ENCODE measurements around the gene POM121C.
"Not testable (repeated sequence)": the region's sequence is repeated elsewhere in the genome, so short reads cannot be mapped to it uniquely, and the experiment has no call there.

POM121C gene

GRCh38 chr7:75521727-75522126, 35.6 kb upstream of the POM121C start:
- not testable (repeated sequence) for H3K4me3 ChIP-seq (IDR thresholded peaks at IDR 0.05; ENCODE audit: insufficient read depth, low read depth, low read length); H3K27me3 ChIP-seq (ENCODE audit: insufficient read depth, low read depth); H3K27ac ChIP-seq; H3K9ac ChIP-seq; H3K4me2 ChIP-seq; H2AFZ ChIP-seq (ENCODE audit: low read depth); H3K4me1 ChIP-seq (ENCODE audit: low read depth, poor library complexity, severe bottlenecking); H4K20me1 ChIP-seq (ENCODE audit: insufficient read depth)
- Histone ChIP-seq H3K79me2 (ENCODE audit: insufficient read depth, low read depth) (peaks cover 26% of the 10 kb centered on the region), H3K36me3 (ENCODE audit: insufficient read depth) (peaks cover 10% of the 10 kb centered on the region; the same call in 1 of the 2 replicates)

- not testable (repeated sequence) for H3K4me2 ChIP-seq; H3K4me3 ChIP-seq (IDR thresholded peaks at IDR 0.05; ENCODE audit: insufficient read depth, low read depth, low read length); H4K20me1 ChIP-seq (ENCODE audit: insufficient read depth); H3K27ac ChIP-seq; H3K27me3 ChIP-seq (ENCODE audit: insufficient read depth, low read depth); H2AFZ ChIP-seq (ENCODE audit: low read depth); H3K9ac ChIP-seq; H3K36me3 ChIP-seq (ENCODE audit: insufficient read depth); H3K4me1 ChIP-seq (ENCODE audit: low read depth, poor library complexity, severe bottlenecking)
- H3K79me2 ChIP-seq (ENCODE audit: insufficient read depth, low read depth) = peaks cover 13% of the 10 kb centered on the region; the same call in 1 of the 2 replicates
Measured at GRCh38 chr7:75518842-75519241, 32.7 kb upstream of the POM121C start.

- not testable (repeated sequence) for H4K20me1 ChIP-seq (ENCODE audit: insufficient read depth); H3K79me2 ChIP-seq (ENCODE audit: insufficient read depth, low read depth); H3K4me3 ChIP-seq (IDR thresholded peaks at IDR 0.05; ENCODE audit: insufficient read depth, low read depth, low read length); H3K9ac ChIP-seq; H3K4me2 ChIP-seq; H3K4me1 ChIP-seq (ENCODE audit: low read depth, poor library complexity, severe bottlenecking); H2AFZ ChIP-seq (ENCODE audit: low read depth); H3K27me3 ChIP-seq (ENCODE audit: insufficient read depth, low read depth); H3K27ac ChIP-seq; H3K36me3 ChIP-seq (ENCODE audit: insufficient read depth)
Measured at GRCh38 chr7:75509033-75509432, 22.9 kb upstream of the POM121C start.

- H3K4me3 ChIP-seq (IDR thresholded peaks at IDR 0.05; ENCODE audit: insufficient read depth, low read depth, low read length); H3K9ac ChIP-seq; H3K4me2 ChIP-seq; H3K79me2 ChIP-seq (ENCODE audit: insufficient read depth, low read depth); H3K27me3 ChIP-seq (ENCODE audit: insufficient read depth, low read depth); H4K20me1 ChIP-seq (ENCODE audit: insufficient read depth); H2AFZ ChIP-seq (ENCODE audit: low read depth); H3K36me3 ChIP-seq (ENCODE audit: insufficient read depth); H3K27ac ChIP-seq; H3K4me1 ChIP-seq (ENCODE audit: low read depth, poor library complexity, severe bottlenecking): not testable (repeated sequence)
Measured at GRCh38 chr7:75492020-75492419, 5.9 kb upstream of the POM121C start, which contains the start of gene SPDYE5. Gene SPDYE5, plus strand, starts transcription at chr7:75492320. Its CDS starts 1,728 bp downstream, at chr7:75494048.

GRCh38 chr7:75485355-75485978, 632 bp downstream of the POM121C start:
- peak overlapping the region; percentile 78 for H3K4me2 ChIP-seq
- peak overlapping the region; percentile 31; the same call in 1 of the 2 replicates for H3K27ac ChIP-seq
- not testable (repeated sequence) for H3K79me2 ChIP-seq (ENCODE audit: insufficient read depth, low read depth); H3K4me1 ChIP-seq (ENCODE audit: low read depth, poor library complexity, severe bottlenecking); H3K4me3 ChIP-seq (IDR thresholded peaks at IDR 0.05; ENCODE audit: insufficient read depth, low read depth, low read length); H3K36me3 ChIP-seq (ENCODE audit: insufficient read depth); H3K27me3 ChIP-seq (ENCODE audit: insufficient read depth, low read depth); H4K20me1 ChIP-seq (ENCODE audit: insufficient read depth)
- H2AFZ ChIP-seq (ENCODE audit: low read depth) = peak overlapping the region; percentile 82
- H3K9ac ChIP-seq = peak overlapping the region; percentile 75; the same call in 1 of the 2 replicates

GRCh38 chr7:75480313-75480712, 5.8 kb downstream of the POM121C start:
- H3K27me3 ChIP-seq (ENCODE audit: insufficient read depth, low read depth); H4K20me1 ChIP-seq (ENCODE audit: insufficient read depth); H3K27ac ChIP-seq; H3K36me3 ChIP-seq (ENCODE audit: insufficient read depth); H3K4me2 ChIP-seq; H3K9ac ChIP-seq; H3K4me3 ChIP-seq (IDR thresholded peaks at IDR 0.05; ENCODE audit: insufficient read depth, low read depth, low read length); H2AFZ ChIP-seq (ENCODE audit: low read depth); H3K4me1 ChIP-seq (ENCODE audit: low read depth, poor library complexity, severe bottlenecking): not testable (repeated sequence)
- peaks cover 12% of the 10 kb centered on the region; the same call in 1 of the 2 replicates for H3K79me2 ChIP-seq (ENCODE audit: insufficient read depth, low read depth)

- H3K4me2 ChIP-seq; H4K20me1 ChIP-seq (ENCODE audit: insufficient read depth); H3K79me2 ChIP-seq (ENCODE audit: insufficient read depth, low read depth); H3K27ac ChIP-seq; H2AFZ ChIP-seq (ENCODE audit: low read depth); H3K36me3 ChIP-seq (ENCODE audit: insufficient read depth); H3K9ac ChIP-seq; H3K4me3 ChIP-seq (IDR thresholded peaks at IDR 0.05; ENCODE audit: insufficient read depth, low read depth, low read length); H3K27me3 ChIP-seq (ENCODE audit: insufficient read depth, low read depth); H3K4me1 ChIP-seq (ENCODE audit: low read depth, poor library complexity, severe bottlenecking): not testable (repeated sequence)
Measured at GRCh38 chr7:75477457-75477856, 8.6 kb downstream of the POM121C start.

GRCh38 chr7:75470166-75470565, 15.9 kb downstream of the POM121C start:
- H3K36me3 ChIP-seq (ENCODE audit: insufficient read depth); H2AFZ ChIP-seq (ENCODE audit: low read depth); H4K20me1 ChIP-seq (ENCODE audit: insufficient read depth): not testable (repeated sequence)

GRCh38 chr7:75460541-75460940, 25.6 kb downstream of the POM121C start:
- not testable (repeated sequence) for H3K9ac ChIP-seq; H3K36me3 ChIP-seq (ENCODE audit: insufficient read depth); H3K27ac ChIP-seq; H3K79me2 ChIP-seq (ENCODE audit: insufficient read depth, low read depth); H3K4me1 ChIP-seq (ENCODE audit: low read depth, poor library complexity, severe bottlenecking); H3K4me2 ChIP-seq; H4K20me1 ChIP-seq (ENCODE audit: insufficient read depth); H2AFZ ChIP-seq (ENCODE audit: low read depth); H3K27me3 ChIP-seq (ENCODE audit: insufficient read depth, low read depth); H3K4me3 ChIP-seq (IDR thresholded peaks at IDR 0.05; ENCODE audit: insufficient read depth, low read depth, low read length)

More at GRCh38 chr7:75470166-75470565, 15.9 kb downstream of the POM121C start:
- not testable (repeated sequence) for H3K4me1 ChIP-seq (ENCODE audit: low read depth, poor library complexity, severe bottlenecking); H3K9ac ChIP-seq; H3K79me2 ChIP-seq (ENCODE audit: insufficient read depth, low read depth); H3K4me2 ChIP-seq; H3K4me3 ChIP-seq (IDR thresholded peaks at IDR 0.05; ENCODE audit: insufficient read depth, low read depth, low read length); H3K27me3 ChIP-seq (ENCODE audit: insufficient read depth, low read depth); H3K27ac ChIP-seq

- H3K4me3 ChIP-seq (IDR thresholded peaks at IDR 0.05; ENCODE audit: insufficient read depth, low read depth, low read length); H4K20me1 ChIP-seq (ENCODE audit: insufficient read depth); H3K27me3 ChIP-seq (ENCODE audit: insufficient read depth, low read depth); H2AFZ ChIP-seq (ENCODE audit: low read depth); H3K4me2 ChIP-seq; H3K4me1 ChIP-seq (ENCODE audit: low read depth, poor library complexity, severe bottlenecking); H3K36me3 ChIP-seq (ENCODE audit: insufficient read depth); H3K27ac ChIP-seq; H3K79me2 ChIP-seq (ENCODE audit: insufficient read depth, low read depth); H3K9ac ChIP-seq: not testable (repeated sequence)
Measured at GRCh38 chr7:75458034-75458433, 28.1 kb downstream of the POM121C start.
